ENCODE results near the gene PHLDA3. TPM values are rescaled to one million over a fixed set of nuclear protein-coding genes. Genes with fewer than 3 reads are reported as not detected.

PHLDA3 gene
- total RNA-seq, 2 donors from 2014 or later, result 9.6 to 15.8 TPM

DNA sequence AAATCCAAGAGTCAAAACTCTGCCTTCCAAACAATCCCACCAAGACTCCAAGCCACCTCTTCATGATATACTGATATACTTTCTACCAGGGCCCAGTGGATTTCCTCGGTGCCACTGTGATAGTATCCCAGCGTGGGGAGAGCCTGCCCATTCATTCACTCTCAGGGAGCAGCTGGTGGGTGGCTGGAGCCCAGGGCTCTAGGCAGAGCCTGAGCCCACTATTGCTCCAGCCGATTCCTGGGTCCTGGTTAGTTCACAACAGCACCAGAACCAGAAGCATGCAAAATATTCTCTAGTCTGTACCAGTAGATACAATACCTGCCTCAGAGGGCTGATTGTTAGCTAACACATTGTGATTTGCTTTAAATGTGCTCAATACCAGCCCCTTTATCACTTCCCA lies 37.1 kb upstream of the PHLDA3 start:
- Histone ChIP-seq H3K4me3 (ENCODE audit: low read length) (no peak overlapping the region), H3K36me3 (ENCODE audit: control insufficient read depth, insufficient read depth, low read length) (no peaks in the 10 kb centered on the region), H3K9me3 (ENCODE audit: control insufficient read depth, low read length) (no peaks in the 10 kb centered on the region), H3K27me3 (ENCODE audit: control insufficient read depth, insufficient read depth, low read length, poor library complexity, severe bottlenecking) (no peaks in the 10 kb centered on the region), H3K27ac (ENCODE audit: low read depth, low read length) (no peak overlapping the region), H3K4me1 (ENCODE audit: control insufficient read depth, insufficient read depth, low read length) (peaks cover 12% of the 10 kb centered on the region), H3K9ac (ENCODE audit: extremely low read depth, low read length, poor library complexity, severe bottlenecking) (no peak overlapping the region)
- Mint-ChIP-seq H3K9me3 (no peaks in the 10 kb centered on the region), H3K4me3 (peak overlapping the region; percentile 58), H3K27ac (no peak overlapping the region), H3K4me1 (peaks cover 34% of the 10 kb centered on the region), H3K36me3 (ENCODE audit: low read depth) (no peaks in the 10 kb centered on the region), H3K27me3 (ENCODE audit: insufficient read depth) (peaks cover 42% of the 10 kb centered on the region)
- no peak for DNase-seq
- WGBS, 2 experiments (ENCODE audit: insufficient coverage in 1 of 2, insufficient read length in 1 of 2), result 82 to 87% methylated on average over 3 of the region's 3 CpGs
- TF ChIP-seq, protein P1, sequence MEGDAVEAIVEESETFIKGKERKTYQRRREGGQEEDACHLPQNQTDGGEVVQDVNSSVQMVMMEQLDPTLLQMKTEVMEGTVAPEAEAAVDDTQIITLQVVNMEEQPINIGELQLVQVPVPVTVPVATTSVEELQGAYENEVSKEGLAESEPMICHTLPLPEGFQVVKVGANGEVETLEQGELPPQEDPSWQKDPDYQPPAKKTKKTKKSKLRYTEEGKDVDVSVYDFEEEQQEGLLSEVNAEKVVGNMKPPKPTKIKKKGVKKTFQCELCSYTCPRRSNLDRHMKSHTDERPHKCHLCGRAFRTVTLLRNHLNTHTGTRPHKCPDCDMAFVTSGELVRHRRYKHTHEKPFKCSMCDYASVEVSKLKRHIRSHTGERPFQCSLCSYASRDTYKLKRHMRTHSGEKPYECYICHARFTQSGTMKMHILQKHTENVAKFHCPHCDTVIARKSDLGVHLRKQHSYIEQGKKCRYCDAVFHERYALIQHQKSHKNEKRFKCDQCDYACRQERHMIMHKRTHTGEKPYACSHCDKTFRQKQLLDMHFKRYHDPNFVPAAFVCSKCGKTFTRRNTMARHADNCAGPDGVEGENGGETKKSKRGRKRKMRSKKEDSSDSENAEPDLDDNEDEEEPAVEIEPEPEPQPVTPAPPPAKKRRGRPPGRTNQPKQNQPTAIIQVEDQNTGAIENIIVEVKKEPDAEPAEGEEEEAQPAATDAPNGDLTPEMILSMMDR (conservative IDR thresholded peaks at IDR 0.05), result no peak

DNA sequence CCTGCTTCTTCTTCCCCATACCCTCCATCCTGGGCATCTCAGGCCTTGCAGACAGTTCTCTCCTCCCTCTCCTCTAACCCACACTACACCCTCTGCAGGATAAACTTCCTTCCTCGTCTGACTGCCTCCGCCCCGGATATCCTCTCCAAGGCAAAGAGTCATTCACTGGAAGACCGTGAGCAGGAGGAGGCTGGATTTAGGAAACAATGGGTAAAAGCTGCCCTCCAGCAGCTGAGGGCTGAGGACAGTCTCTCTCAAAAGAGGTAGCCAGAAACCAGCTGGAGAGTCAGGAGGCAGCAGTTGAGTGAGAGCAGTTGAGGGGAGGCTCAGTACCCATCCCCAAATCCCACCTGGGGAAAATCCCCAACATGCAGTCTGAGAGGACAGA lies 36.5 kb upstream of the PHLDA3 start:
- Mint-ChIP-seq H3K4me1 (peaks cover 39% of the 10 kb centered on the region), H3K27me3 (ENCODE audit: insufficient read depth) (peaks cover 42% of the 10 kb centered on the region), H3K9me3 (no peaks in the 10 kb centered on the region), H3K4me3 (no peak overlapping the region), H3K27ac (peak overlapping the region; percentile 17), H3K36me3 (ENCODE audit: low read depth) (no peaks in the 10 kb centered on the region)
- H3K36me3 ChIP-seq (ENCODE audit: control insufficient read depth, insufficient read depth, low read length), result no peaks in the 10 kb centered on the region
- no peak overlapping the region for H3K27ac ChIP-seq (ENCODE audit: low read depth, low read length)
- H3K4me1 ChIP-seq (ENCODE audit: control insufficient read depth, insufficient read depth, low read length), result peaks cover 18% of the 10 kb centered on the region
- no peaks in the 10 kb centered on the region for H3K9me3 ChIP-seq (ENCODE audit: control insufficient read depth, low read length)
- DNase-seq, result peak; percentile 72
- 22 to 56% methylated on average over 1 to 4 of the region's 4 CpGs for WGBS, 2 experiments (ENCODE audit: insufficient coverage in 1 of 2, insufficient read length in 1 of 2)
- no peaks in the 10 kb centered on the region for H3K27me3 ChIP-seq (ENCODE audit: control insufficient read depth, insufficient read depth, low read length, poor library complexity, severe bottlenecking)
- TF ChIP-seq, protein P1 (conservative IDR thresholded peaks at IDR 0.05), result no peak
- no peak overlapping the region for H3K4me3 ChIP-seq (ENCODE audit: low read length)
- no peak overlapping the region for H3K9ac ChIP-seq (ENCODE audit: extremely low read depth, low read length, poor library complexity, severe bottlenecking)

- H3K4me1 Mint-ChIP-seq, result peaks cover 45% of the 10 kb centered on the region
- Histone ChIP-seq H3K27me3 (ENCODE audit: control insufficient read depth, insufficient read depth, low read length, poor library complexity, severe bottlenecking) (no peaks in the 10 kb centered on the region), H3K4me3 (ENCODE audit: low read length) (no peak overlapping the region), H3K4me1 (ENCODE audit: control insufficient read depth, insufficient read depth, low read length) (peaks cover 18% of the 10 kb centered on the region), H3K27ac (ENCODE audit: low read depth, low read length) (no peak overlapping the region), H3K9ac (ENCODE audit: extremely low read depth, low read length, poor library complexity, severe bottlenecking) (no peak overlapping the region), H3K9me3 (ENCODE audit: control insufficient read depth, low read length) (no peaks in the 10 kb centered on the region), H3K36me3 (ENCODE audit: control insufficient read depth, insufficient read depth, low read length) (no peaks in the 10 kb centered on the region)
- peaks cover 41% of the 10 kb centered on the region for H3K27me3 Mint-ChIP-seq (ENCODE audit: insufficient read depth)
- 86 to 96% methylated on average over 3 to 9 of the region's 9 CpGs for WGBS, 2 experiments (ENCODE audit: insufficient coverage in 1 of 2, insufficient read length in 1 of 2)
- H3K4me3 Mint-ChIP-seq, result no peak overlapping the region
- DNase-seq, result no peak
- no peaks in the 10 kb centered on the region for H3K9me3 Mint-ChIP-seq
- H3K36me3 Mint-ChIP-seq (ENCODE audit: low read depth), result no peaks in the 10 kb centered on the region
- H3K27ac Mint-ChIP-seq, result peak overlapping the region; percentile 17
- TF ChIP-seq, protein P1 (conservative IDR thresholded peaks at IDR 0.05), result no peak
These were observed 36.0 kb upstream of the PHLDA3 start for GRCh38 chr1:201504799-201505502.

All from endodermal cell (in vitro differentiated cells).